Measurements from ENCODE around the gene CMTM2. TPM values are rescaled to one million over a fixed set of nuclear protein-coding genes. Genes with fewer than 3 reads are reported as not detected.

CMTM2 gene
- total and polyA plus RNA-seq, 12 donors, result 0.17 to 0.80 (median 0.55) TPM; not detected in 9

- TF ChIP-seq, protein P1, sequence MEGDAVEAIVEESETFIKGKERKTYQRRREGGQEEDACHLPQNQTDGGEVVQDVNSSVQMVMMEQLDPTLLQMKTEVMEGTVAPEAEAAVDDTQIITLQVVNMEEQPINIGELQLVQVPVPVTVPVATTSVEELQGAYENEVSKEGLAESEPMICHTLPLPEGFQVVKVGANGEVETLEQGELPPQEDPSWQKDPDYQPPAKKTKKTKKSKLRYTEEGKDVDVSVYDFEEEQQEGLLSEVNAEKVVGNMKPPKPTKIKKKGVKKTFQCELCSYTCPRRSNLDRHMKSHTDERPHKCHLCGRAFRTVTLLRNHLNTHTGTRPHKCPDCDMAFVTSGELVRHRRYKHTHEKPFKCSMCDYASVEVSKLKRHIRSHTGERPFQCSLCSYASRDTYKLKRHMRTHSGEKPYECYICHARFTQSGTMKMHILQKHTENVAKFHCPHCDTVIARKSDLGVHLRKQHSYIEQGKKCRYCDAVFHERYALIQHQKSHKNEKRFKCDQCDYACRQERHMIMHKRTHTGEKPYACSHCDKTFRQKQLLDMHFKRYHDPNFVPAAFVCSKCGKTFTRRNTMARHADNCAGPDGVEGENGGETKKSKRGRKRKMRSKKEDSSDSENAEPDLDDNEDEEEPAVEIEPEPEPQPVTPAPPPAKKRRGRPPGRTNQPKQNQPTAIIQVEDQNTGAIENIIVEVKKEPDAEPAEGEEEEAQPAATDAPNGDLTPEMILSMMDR (IDR thresholded peaks at IDR 0.05), result no peak
- no peak for TF ChIP-seq POLR2A (IDR thresholded peaks at IDR 0.05)
- intact Hi-C loops (cut with DNase I), result no loop called here
These were observed 4.7 kb upstream of the CMTM2 start for GRCh38 chr16:66574531-66574930.

GRCh38 chr16:66575060-66575459, 4.2 kb upstream of the CMTM2 start:
- H3K27me3 ChIP-seq, result no peaks in the 10 kb centered on the region
- 94 to 98% (median 96%) methylated on average over 1 to 3 of the region's 3 CpGs for WGBS, 4 donors
- intact Hi-C loops (cut with DNase I), result no loop called here
- TF ChIP-seq, protein P1 (IDR thresholded peaks at IDR 0.05), result no peak
- no peak for TF ChIP-seq POLR2A (IDR thresholded peaks at IDR 0.05)
- no peak for DNase-seq
- no peaks in the 10 kb centered on the region for H3K9me3 ChIP-seq (replicated peaks in 1 of 3)
- H3K4me3 ChIP-seq, result no peak overlapping the region
- peaks cover 10 to 11% of the 10 kb centered on the region in 2 donors for H3K4me1 ChIP-seq (replicated peaks in 1 of 2)
- H3K27ac ChIP-seq, result no peak overlapping the region
- H3K36me3 ChIP-seq (replicated peaks in 1 of 2), result no peaks in the 10 kb centered on the region

More at GRCh38 chr16:66574531-66574930, 4.7 kb upstream of the CMTM2 start:
- Histone ChIP-seq H3K4me1 (replicated peaks in 1 of 2) (peaks cover 10 to 14% of the 10 kb centered on the region in 2 donors), H3K36me3 (replicated peaks in 1 of 2) (no peaks in the 10 kb centered on the region), H3K27ac (no peak overlapping the region), H3K9me3 (replicated peaks in 1 of 3) (no peaks in the 10 kb centered on the region), H3K4me3 (no peak overlapping the region), H3K27me3 (no peaks in the 10 kb centered on the region)
- WGBS, 4 donors, result 90 to 94% (median 93%) methylated on average over 3 of the region's 3 CpGs
- DNase-seq, result no peak

GRCh38 chr16:66576296-66576695, 3.0 kb upstream of the CMTM2 start:
- Histone ChIP-seq H3K27ac (no peak overlapping the region), H3K4me1 (replicated peaks in 1 of 2) (peaks cover 10 to 11% of the 10 kb centered on the region in 2 donors), H3K4me3 (no peak overlapping the region), H3K27me3 (no peaks in the 10 kb centered on the region), H3K9me3 (replicated peaks in 1 of 3) (no peaks in the 10 kb centered on the region), H3K36me3 (replicated peaks in 1 of 2) (no peaks in the 10 kb centered on the region)
- intact Hi-C loops (cut with DNase I), result no loop called here
- WGBS, 4 donors, result 90 to 95% (median 91%) methylated on average over 5 of the region's 5 CpGs
- no peak for TF ChIP-seq POLR2A (IDR thresholded peaks at IDR 0.05)
- TF ChIP-seq, protein P1 (IDR thresholded peaks at IDR 0.05), result no peak
- DNase-seq, result no peak

DNA sequence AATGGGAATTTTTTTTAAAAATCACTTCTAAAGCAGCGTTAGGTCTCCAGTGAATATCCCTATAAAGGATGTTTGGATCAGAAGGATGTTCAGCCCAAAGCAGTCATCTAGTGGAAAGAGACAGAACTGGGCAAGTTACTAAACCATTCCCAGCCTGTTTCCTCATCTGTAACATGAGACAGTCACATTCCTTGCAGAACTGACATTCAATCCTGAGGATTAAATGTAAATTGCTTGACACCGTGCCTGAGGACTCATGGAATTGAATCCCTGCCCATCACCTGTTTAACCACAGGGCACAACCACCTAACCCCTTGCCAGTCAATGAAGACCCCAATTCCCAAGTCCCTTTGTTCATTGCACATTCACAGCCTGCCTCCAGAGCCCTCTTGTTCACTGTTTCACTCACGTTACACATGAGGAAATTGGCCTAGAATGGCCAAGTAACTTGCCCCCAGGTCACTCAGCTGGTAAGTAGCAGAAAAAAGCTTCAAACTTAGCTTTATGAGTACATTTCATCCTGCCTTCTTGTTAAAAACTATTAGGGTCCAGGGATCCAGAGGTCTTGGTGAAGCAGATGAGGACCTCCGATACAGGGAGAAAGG, 1.4 kb downstream of the CMTM2 start:
- no peaks in the 10 kb centered on the region for H3K36me3 ChIP-seq (replicated peaks in 1 of 2)
- no peak for TF ChIP-seq POLR2A (IDR thresholded peaks at IDR 0.05)
- TF ChIP-seq, protein P1 (IDR thresholded peaks at IDR 0.05), result no peak
- 83 to 92% (median 88%) methylated on average over 4 of the region's 4 CpGs for WGBS, 4 donors
- H3K27me3 ChIP-seq, result no peaks in the 10 kb centered on the region
- no peak for DNase-seq
- intact Hi-C loops (cut with DNase I), result no loop called here
- H3K9me3 ChIP-seq (replicated peaks in 1 of 3), result no peaks in the 10 kb centered on the region
- H3K27ac ChIP-seq, result no peak overlapping the region
- H3K4me1 ChIP-seq (replicated peaks in 1 of 2), result peaks cover 10 to 16% of the 10 kb centered on the region in 2 donors
- H3K4me3 ChIP-seq, result no peak overlapping the region
